Measurements from ENCODE around the gene ARPC2.

DNA sequence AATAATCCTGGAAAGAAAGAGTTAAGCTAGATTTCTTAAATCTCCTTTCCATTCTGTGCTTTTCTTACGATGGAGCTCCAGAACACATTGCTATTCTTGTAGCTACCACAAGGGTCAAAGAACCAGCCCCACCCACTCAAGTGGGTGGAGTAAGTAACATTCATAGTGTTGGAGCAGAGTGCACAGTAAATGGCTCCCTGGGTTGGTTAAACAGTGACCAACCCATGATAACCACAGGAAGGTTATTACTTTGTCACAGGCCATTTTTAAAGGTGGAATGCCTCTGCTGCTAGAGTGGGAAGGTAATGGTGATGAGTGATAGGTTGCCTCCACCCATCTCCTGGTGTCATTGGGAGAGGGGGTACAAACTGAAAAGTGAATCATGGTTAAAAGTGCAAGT, 13.9 kb downstream of the ARPC2 start:
- TF ChIP-seq TAF1 (IDR thresholded peaks at IDR 0.05; ENCODE audit: low read depth) = no peak
- TF ChIP-seq, protein P1, sequence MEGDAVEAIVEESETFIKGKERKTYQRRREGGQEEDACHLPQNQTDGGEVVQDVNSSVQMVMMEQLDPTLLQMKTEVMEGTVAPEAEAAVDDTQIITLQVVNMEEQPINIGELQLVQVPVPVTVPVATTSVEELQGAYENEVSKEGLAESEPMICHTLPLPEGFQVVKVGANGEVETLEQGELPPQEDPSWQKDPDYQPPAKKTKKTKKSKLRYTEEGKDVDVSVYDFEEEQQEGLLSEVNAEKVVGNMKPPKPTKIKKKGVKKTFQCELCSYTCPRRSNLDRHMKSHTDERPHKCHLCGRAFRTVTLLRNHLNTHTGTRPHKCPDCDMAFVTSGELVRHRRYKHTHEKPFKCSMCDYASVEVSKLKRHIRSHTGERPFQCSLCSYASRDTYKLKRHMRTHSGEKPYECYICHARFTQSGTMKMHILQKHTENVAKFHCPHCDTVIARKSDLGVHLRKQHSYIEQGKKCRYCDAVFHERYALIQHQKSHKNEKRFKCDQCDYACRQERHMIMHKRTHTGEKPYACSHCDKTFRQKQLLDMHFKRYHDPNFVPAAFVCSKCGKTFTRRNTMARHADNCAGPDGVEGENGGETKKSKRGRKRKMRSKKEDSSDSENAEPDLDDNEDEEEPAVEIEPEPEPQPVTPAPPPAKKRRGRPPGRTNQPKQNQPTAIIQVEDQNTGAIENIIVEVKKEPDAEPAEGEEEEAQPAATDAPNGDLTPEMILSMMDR (IDR thresholded peaks at IDR 0.05; ENCODE audit: poor library complexity, severe bottlenecking) = no peak
- TF ChIP-seq POLR2AphosphoS5 (IDR thresholded peaks at IDR 0.05) = no peak
- TF ChIP-seq RAD21 (conservative IDR thresholded peaks at IDR 0.05) = no peak
- no peak for TF ChIP-seq EZH2 (IDR thresholded peaks at IDR 0.05; ENCODE audit: borderline replicate concordance, insufficient read depth, low read length, poor library complexity, severe bottlenecking)
- no peak for TF ChIP-seq SMC3 (conservative IDR thresholded peaks at IDR 0.05; ENCODE audit: poor library complexity)
